Osteocyte (in vitro differentiated cells): ENCODE data around the gene TNFAIP2. TPM values are rescaled to one million over a fixed set of nuclear protein-coding genes. Genes with fewer than 3 reads are reported as not detected.

Experiments
- DNase-seq: peaks from one replicate; pipeline ENCODE4 v3.0.0; 2021; ENCODE audit warnings: mixed read lengths; ENCODE audit not compliant: unreplicated experiment; ENCODE audit errors: extremely low spot score
- H3K27ac Mint-ChIP-seq: one replicate; pipeline ENCODE4 v1.8.0; 2021; ENCODE audit warnings: mild to moderate bottlenecking, mixed read lengths; ENCODE audit not compliant: unreplicated experiment
- H3K27me3 Mint-ChIP-seq: one replicate; pipeline ENCODE4 v1.8.0; 2021; ENCODE audit warnings: mixed read lengths; ENCODE audit not compliant: unreplicated experiment
- H3K36me3 Mint-ChIP-seq: one replicate; pipeline ENCODE4 v1.8.0; 2021; ENCODE audit warnings: mixed read lengths; ENCODE audit not compliant: unreplicated experiment
- H3K4me1 Mint-ChIP-seq: one replicate; pipeline ENCODE4 v1.8.0; 2021; ENCODE audit warnings: mixed read lengths; ENCODE audit not compliant: unreplicated experiment
- H3K4me3 Mint-ChIP-seq: one replicate; pipeline ENCODE4 v1.8.0; 2021; ENCODE audit warnings: mild to moderate bottlenecking, moderate library complexity, mixed read lengths; ENCODE audit not compliant: unreplicated experiment
- H3K9me3 Mint-ChIP-seq: one replicate; pipeline ENCODE4 v1.8.0; 2021; ENCODE audit warnings: mixed read lengths; ENCODE audit not compliant: unreplicated experiment
- long read RNA-seq: library from polyadenylated mRNA; unstranded; transcript quantifications from one replicate; pipeline ENCODE4 v2.0.0, GENCODE V29; 2021
- total RNA-seq: library from RNA; stranded (reverse); gene quantifications from 2 replicates; pipeline ENCODE4 v1.2.1, GENCODE V29; 2021
- TF ChIP-seq, protein P1 (sequence below): fragments of 200-600 bp; sonication (generic); IDR thresholded peaks from 2 replicates; pipeline ENCODE4 v1.5.0; 2021; ENCODE audit warnings: antibody characterized with exemption, mild to moderate bottlenecking, moderate library complexity

Gene TNFAIP2
- total RNA-seq: 1.3 and 2.9 TPM in 2 replicates
- long read RNA-seq, partial matches to known transcripts: 0 of 1 reads
- long read RNA-seq, other reads (novel, unspliced or antisense): 1 of 1 reads

DNA sequence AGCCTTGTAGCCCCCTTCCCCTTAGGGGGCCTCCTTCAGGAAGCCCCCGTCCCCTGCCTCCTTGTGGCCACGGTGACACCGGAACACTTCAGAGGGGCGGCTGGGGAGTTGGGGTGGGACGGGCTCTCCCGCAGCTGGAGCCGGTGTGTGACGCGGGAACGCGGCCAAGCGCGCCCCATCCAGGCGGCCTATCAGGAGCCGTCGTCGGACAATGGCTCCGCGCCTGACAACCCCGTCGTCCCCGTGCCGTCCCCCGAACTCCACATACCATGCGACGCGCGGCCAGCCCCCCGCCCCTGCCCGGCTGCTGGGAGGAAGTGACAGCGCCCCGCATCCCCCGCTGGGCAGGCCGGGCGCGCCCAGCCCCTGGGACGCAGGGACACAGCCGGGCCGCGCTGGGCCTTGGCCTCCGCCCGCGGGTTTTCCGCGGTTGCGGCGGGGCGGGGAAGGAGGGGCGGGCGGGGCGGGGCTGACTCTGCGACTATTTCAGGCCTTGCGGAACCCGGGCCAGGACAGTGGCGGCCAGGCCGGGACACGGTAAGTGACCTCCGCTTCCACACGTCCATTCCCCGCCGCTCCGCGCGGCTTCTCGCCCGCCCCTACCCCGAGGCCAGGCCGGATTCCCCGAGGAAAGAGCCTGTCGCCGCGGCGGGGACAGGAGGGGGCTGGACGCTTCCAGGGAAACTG, at the start of gene TNFAIP2:
TNFAIP2 (plus strand) TSS at position 515 of the 687 bp plus-strand sequence. CDS start 2,997 bp downstream, outside the sequence.
- Mint-ChIP-seq H3K9me3 (no peaks in the 10 kb centered on the region), H3K27ac (no peak within 1 kb of the TSS), H3K36me3 (no peaks in the 10 kb centered on the region), H3K27me3 (no peaks in the 10 kb centered on the region), H3K4me3 (no peak within 1 kb of the TSS), H3K4me1 (peaks cover 25% of the 10 kb centered on the region)
- no peak for DNase-seq
- TF ChIP-seq, protein P1, sequence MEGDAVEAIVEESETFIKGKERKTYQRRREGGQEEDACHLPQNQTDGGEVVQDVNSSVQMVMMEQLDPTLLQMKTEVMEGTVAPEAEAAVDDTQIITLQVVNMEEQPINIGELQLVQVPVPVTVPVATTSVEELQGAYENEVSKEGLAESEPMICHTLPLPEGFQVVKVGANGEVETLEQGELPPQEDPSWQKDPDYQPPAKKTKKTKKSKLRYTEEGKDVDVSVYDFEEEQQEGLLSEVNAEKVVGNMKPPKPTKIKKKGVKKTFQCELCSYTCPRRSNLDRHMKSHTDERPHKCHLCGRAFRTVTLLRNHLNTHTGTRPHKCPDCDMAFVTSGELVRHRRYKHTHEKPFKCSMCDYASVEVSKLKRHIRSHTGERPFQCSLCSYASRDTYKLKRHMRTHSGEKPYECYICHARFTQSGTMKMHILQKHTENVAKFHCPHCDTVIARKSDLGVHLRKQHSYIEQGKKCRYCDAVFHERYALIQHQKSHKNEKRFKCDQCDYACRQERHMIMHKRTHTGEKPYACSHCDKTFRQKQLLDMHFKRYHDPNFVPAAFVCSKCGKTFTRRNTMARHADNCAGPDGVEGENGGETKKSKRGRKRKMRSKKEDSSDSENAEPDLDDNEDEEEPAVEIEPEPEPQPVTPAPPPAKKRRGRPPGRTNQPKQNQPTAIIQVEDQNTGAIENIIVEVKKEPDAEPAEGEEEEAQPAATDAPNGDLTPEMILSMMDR: no peak

DNA sequence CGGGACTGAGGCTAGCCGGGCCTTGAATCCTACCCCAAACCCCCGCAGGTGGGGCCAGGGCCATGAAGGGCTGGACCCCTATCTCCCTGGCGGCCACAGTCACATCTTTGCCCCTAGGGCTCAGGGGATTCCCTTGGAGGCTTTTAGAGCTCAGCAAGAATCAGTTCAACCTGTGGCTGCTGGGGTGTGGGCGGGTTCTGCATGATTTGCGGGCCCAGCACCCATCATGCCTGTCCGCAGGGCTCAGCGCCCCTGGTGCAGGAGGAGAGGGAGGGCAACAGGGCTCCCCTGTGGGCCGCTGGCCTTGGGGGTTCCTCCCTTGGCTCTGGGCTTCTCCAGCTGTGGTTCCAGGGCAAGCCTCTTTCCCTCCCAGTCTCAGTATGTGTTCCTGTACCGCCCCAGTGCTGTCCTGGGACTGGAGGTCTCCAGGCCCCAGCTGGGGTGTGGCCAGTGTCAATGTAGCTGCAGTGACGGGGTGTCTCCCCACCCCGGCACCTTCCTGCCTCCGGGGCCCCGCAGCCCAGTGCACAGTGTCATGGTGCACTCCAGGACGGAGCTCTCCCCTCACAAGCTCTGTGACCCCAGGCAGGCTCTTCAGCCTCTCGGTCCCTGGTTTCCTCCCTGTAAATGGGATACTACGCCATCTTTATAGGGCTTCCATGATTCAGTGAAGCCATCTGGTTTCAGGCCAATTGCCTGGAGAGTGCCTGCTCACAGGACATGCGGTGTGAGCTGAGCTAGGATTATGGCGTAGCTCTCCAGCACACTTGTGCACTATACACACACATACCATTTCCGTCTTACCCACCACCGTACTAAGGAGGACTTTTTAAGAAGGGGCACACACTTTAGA, 49.2 kb upstream of the TNFAIP2 start:
- H3K27ac Mint-ChIP-seq: peak overlapping the region; percentile 52
- H3K36me3 Mint-ChIP-seq: no peaks in the 10 kb centered on the region
- no peaks in the 10 kb centered on the region for H3K9me3 Mint-ChIP-seq
- peaks cover 5% of the 10 kb centered on the region for H3K4me1 Mint-ChIP-seq
- no peaks in the 10 kb centered on the region for H3K27me3 Mint-ChIP-seq
- H3K4me3 Mint-ChIP-seq: no peak overlapping the region
- TF ChIP-seq, protein P1: no peak
- DNase-seq: no peak

DNA sequence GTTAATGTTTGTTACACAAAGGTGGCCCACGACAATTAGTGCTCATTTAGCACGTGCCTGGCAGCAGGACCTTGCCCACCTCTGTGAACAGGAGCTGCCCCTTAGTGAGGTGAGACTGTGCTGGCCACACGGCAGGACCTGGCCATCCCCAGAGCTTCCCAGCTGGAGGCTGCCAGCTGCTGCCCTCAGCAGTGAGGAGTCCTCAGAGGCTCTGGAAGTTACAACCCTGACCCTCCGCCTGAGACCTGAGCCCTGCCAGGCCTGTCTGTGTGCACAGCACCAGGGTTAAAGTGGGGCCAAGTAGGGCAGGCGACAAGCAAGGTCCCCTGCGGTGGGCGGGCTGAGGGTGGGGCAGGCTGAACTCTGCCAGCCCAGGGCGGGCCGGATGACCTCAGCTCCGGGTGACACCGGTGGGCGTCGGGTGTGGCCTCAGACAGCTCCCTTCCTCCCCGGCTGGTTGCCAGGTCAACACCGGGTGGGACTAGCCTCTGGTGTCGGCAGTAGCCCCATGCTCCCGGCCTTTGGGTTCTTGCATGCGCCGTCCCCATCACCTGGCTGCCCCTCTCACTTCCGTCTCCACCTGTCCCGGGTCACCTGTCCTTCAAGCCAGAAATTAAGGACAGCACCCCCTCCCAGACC, 48.4 kb upstream of the TNFAIP2 start:
- TF ChIP-seq, protein P1: no peak
- no peaks in the 10 kb centered on the region for H3K27me3 Mint-ChIP-seq
- H3K9me3 Mint-ChIP-seq: no peaks in the 10 kb centered on the region
- H3K27ac Mint-ChIP-seq: peak overlapping the region; percentile 52
- H3K4me3 Mint-ChIP-seq: no peak overlapping the region
- H3K4me1 Mint-ChIP-seq: peaks cover 5% of the 10 kb centered on the region
- no peaks in the 10 kb centered on the region for H3K36me3 Mint-ChIP-seq
- no peak for DNase-seq

DNA sequence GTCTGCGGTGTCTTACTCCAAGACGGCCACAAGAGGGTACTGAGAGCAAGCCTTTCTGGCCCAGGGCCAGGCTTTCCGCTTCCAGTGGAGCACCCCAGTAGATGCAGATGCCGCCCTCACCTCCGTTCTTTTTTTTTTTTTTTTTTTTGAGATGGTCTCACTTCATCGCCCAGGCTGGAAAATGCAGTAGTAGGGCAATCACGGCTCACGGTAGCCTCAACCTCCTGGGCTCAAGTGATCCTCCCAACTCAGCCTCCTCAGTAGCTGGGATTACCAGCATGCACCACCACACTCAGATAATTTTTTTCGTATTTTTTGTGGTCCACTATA, 44.9 kb upstream of the TNFAIP2 start:
- DNase-seq: peak; percentile 89
- no peaks in the 10 kb centered on the region for H3K9me3 Mint-ChIP-seq
- H3K36me3 Mint-ChIP-seq: no peaks in the 10 kb centered on the region
- H3K4me3 Mint-ChIP-seq: no peak overlapping the region
- H3K27me3 Mint-ChIP-seq: no peaks in the 10 kb centered on the region
- TF ChIP-seq, protein P1: peak; percentile 72
- peaks cover 5% of the 10 kb centered on the region for H3K4me1 Mint-ChIP-seq
- no peak overlapping the region for H3K27ac Mint-ChIP-seq
